H54 (cell line): ENCODE data around the gene GATD1.

Experiments used
- DNase-seq: peaks from one replicate; pipeline ENCODE4 v3.0.0; 2011; ENCODE audit warnings: low spot score, mixed read lengths; ENCODE audit not compliant: insufficient read length
- FAIRE-seq: peaks from 3 replicates; lab custom pipeline; 2011; peaks lifted over from hg19 to GRCh38; lab: Jason Lieb, UNC
- POLR2A ChIP-seq: IDR thresholded peaks from 2 replicates; pipeline ENCODE4 v1.6.1; 2011; ENCODE audit warnings: low read depth, mild to moderate bottlenecking, low read length

GATD1 gene

DNA sequence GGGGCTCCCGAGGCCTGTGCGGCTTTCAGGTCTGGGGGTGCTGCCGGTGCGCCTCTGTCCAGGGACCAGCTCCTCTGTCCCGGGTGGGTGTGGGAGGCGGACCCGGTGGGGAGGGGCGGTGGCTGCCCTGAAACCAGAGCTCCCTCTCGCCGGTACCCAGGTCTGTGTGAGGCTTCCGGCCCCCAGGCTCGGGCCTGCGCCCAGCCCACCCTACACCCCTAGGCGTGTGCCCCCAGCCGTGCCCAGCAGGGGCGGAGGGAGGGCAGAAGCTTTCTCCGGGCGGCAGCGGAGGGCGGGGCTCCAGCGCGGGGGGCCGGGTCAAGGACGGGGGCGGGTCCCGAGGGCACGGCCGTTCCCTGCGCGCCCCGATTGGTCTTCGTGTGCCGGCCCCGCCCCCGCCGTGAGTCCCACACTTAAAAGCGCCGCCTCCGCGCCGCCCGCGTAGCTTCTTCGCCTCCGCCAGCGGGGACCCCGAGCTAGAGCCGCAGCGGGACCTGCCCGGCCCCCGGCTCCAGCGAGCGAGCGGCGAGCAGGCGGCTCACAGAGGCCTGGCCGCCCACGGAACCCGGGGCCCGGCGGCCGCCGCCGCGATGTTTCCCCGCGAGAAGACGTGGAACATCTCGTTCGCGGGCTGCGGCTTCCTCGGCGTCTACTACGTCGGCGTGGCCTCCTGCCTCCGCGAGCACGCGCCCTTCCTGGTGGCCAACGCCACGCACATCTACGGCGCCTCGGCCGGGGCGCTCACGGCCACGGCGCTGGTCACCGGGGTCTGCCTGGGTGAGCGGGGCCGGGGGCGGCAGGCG is 42.0 kb upstream of the GATD1 start:
- DNase-seq (no peak), FAIRE-seq (no peak)
- TF ChIP-seq POLR2A: peak; percentile 81

DNA sequence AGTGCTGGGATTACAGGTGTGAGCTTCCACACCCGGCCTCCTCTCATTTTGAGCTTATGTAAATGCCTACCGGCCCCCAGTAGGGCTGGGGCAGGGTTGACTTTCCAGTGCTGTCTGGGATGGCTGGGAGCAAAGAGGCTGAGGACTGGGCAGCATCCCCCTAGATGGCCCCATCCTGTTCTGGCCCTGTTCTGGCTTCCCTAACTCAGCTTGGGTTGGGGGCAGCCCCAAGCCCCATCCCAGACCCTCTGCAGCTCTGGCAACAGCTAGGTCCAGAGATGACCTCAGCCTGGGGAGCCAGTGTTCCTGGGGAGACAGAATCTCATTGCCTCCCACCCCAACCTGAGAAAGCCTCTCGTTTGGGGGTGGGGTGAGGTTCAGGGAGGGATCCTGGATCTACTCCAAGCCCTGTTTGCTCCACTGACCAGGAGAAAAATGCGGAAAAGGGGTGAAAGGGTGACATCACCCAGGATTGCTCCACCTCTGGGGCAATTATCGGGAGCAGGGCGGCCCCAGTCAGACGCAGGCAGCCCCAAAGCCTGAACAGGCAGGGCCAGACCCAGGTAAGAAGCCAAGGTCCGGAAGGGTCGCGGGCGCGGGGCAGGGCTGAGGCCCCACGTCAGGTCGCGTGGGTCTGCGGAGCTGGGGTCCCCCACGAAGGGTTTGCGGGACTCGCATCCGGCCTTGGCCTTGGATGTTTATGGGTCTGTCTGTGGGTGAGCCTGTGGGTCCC is 41.3 kb upstream of the GATD1 start, which contains the start of gene PNPLA2:
TSS of gene PNPLA2 (plus strand) at position 519 of the 733 bp plus-strand sequence. CDS start 805 bp downstream, outside the sequence.
- FAIRE-seq (no peak), DNase-seq (no peak)
- no peak for TF ChIP-seq POLR2A

DNA sequence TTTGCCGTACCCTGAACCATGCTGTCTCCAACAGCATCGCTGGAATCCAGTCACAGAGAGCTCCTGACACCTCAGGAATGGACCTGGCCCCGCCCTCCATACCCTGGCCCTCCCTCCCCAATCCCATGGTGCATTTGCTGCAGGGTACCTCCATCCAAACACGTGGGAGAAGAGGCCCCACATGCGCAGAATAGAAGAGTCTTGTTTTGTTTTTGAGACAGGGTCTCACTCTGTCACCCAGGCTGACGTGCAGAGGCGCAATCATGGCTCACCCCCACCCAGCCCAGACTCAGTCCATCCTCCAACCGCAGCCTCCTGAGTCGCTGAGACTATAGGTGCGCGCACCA is 39.1 kb upstream of the GATD1 start:
- DNase-seq (no peak), FAIRE-seq (no peak)
- TF ChIP-seq POLR2A: no peak

DNA sequence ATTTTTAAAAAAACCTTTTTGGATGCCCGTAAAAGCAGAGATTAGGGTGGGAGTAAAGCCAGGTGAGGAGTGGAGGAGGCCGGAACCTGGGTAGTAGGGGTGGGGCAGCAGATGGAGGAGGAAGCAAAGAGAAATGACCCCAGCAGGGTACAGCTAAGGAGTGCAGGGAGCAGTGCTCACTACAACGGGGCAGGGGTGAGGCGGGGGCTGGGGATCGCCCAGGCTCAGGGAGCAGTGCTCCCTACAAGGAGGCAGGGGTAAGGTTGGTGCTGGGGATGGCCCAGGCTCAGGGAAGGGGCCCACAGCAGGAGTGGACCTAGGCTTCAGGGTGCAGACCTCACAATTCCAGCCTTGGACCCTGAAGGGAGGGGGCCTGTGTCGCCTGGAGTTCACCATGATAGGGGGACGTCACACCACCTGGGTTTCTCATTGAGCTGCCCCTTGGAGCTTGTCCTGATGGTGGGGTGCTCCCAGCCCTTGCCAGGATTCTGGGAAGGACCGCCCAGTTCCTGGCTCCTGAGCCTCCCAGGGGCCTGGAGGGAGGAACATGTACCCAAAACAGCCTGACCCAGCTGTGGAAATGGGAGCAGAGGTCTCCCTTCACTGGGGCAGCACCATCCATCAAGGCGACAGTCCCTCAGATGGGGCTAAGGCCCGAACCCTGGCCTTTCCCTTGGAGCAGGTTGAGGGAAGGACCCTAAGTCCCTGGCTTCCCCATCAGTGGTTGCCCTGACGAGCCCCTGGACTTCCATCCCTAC is 38.6 kb upstream of the GATD1 start:
- TF ChIP-seq POLR2A: no peak
- no peak for DNase-seq
- no peak for FAIRE-seq

DNA sequence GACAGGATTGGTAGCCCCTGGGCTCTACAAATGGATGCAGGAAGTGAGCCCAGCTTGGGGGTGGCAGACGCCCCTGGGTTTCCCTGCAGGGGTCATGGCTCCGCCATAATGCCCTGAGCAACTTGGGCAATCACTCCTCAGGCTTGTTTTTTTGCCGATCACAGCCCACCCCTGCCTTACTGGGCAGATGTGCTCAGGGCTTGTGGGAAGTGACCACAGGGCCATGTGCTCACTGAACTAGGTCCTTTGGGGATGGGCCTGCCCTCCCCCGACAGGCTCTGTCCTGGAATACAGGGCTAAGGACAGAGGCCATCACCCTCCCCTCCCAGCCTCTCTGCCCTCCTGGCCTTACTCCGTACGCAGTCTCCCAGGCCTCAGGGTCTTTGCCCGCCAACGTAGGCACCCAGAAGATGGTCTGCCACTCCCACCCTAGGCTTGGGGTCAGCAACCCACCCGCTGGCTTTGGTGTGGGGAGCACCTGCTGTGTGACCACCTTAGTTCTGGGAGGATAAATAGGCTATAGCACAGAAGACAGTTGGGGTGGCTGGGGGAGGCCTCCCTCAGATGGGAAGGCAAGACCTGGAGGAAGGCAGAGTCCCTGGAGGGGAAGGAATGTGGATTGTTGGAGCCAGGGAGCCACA is 36.3 kb upstream of the GATD1 start:
- DNase-seq (no peak), FAIRE-seq (no peak)
- TF ChIP-seq POLR2A: no peak

DNA sequence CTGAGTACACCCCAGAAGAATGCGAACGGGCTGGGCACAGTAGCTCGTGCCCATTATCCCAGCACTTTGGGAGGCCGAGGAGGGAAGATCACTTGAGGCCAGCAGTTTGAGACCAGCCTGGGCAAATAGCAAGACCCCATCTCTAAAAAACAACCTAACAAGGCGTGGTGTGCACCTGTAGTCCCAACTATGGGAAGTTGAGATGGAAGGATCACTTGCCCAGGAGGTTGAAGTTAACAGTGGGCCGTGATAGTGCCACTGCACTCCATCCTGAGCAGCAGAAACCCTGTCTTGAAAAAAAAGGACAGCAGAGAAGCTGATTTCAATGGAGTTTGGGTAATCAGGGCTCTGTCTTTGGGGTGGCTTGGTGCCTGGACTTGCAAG is 35.8 kb upstream of the GATD1 start:
- DNase-seq (no peak), FAIRE-seq (no peak)
- no peak for TF ChIP-seq POLR2A

DNA sequence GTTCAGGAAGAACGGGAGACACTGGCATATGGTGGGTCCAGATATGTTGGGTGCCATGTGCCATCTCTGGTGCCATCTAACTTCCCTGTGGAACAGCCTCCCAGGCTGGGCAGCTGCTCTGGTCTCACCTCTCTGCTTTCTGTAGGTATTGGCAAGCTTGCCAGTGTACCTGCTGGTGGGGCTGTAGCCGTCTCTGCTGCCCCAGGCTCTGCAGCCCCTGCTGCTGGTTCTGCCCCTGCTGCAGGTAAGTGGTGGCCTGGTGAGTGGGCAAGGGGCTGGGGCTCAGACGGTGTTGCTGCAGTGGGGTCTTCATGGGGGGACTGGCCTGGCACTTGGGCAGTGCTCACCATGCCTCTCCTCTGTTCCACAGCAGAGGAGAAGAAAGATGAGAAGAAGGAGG is 35.1 kb upstream of the GATD1 start:
- TF ChIP-seq POLR2A: no peak

DNA sequence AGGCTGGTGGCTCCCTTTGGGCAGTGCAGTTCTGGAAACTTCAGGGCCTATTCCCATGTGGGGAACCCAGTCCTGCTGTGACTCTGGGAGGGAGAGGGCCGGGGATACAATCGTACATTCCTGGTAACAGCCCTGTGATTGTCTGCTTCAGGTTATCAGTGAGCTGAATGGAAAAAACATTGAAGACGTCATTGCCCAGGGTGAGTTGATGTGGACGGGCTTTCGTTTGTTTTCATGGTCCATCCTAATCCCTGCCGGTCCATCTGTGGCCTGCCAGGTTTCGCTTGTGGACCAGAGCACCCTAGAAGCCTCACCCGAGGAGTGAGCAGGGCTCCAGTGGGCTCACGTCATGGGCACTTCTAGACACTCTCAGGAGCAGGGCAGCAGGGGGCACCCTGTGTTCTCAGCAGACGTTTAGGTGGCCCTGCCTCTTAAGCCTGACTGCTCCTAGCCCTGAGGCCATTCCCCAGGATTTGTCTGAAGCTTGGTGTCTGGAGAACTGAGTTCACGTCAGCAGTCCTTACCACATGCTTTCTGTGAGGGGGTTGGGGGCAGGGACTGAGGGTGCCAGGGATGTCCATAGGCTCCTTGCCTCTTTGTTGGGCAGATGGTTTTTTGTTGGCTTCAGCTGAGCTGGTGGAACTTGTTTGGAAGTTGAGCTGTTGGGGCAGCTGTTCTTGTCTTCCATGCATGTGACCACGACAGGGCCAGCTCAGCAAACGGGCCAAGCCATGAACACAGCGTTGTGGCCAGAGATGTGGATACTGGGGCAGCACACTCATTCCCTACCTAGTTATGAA is 34.4 kb upstream of the GATD1 start:
- DNase-seq: no peak
- no peak for TF ChIP-seq POLR2A
- no peak for FAIRE-seq

More for the DNA sequence above, 35.1 kb upstream of the GATD1 start:
- FAIRE-seq: no peak
- DNase-seq: no peak

DNA sequence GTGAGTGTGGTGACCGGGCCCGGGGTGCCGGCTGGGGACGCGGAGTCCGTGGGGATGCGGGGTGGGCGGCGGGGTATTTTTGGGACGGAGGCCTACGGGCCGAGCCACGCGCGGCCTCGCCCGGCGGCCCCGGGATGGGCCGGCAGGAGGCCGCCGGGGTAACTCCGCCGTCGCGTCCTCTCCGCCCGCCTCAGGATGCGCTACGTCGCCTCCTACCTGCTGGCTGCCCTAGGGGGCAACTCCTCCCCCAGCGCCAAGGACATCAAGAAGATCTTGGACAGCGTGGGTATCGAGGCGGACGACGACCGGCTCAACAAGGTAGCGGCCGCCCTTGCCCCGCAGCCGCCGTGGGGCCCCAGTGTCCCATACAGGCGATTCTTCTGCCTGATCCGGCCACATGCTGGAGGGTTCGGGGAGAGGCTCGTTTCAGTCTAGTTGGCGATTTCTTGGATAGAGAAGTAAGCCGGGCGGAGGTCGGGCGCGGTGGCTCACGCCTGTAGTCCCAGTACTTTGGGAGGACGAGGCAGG is 32.8 kb upstream of the GATD1 start:
- TF ChIP-seq POLR2A: no peak
- DNase-seq (no peak), FAIRE-seq (no peak)

DNA sequence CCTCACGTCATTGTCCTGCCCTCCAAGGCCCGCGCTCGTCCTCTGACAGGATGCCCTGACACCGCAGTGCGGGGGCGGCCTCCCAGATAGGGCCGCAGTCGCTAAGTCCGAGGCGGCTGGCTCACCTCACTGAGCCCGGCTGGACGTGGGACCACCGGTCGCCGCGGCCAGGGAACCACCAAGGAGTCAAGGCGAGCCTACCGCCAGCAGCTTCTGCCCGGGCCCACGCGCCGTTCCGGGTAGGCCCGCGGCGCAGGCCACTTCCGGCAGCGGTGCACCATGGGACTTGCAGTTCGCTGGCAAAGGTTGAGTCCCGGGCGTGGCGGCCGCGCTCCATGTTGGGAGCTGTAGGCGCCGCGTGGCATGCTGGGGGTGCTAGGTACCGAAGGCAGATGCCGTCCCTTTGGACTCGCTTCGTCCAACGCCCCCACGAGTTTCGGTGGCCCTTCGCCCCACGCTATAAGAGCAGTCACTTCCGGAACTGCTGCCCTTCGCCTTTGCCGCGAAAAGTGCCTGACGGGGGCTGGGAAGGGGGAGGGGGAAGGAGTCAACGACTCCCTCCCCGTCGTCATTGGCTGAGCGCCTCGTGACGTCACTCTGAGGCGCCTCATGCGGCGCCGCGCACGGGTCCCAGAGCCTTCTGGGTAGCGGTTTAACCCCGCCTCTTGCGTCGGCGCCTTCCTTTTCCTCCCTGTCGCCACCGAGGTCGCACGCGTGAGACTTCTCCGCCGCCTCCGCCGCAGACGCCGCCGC is 32.2 kb upstream of the GATD1 start, which contains the start of gene RPLP2:
TSS of gene RPLP2 (plus strand) at position 681 of the 753 bp plus-strand sequence. CDS start 268 bp downstream, outside the sequence.
- FAIRE-seq (no peak), DNase-seq (peak; percentile 92)
- peak; percentile 85 for TF ChIP-seq POLR2A

DNA sequence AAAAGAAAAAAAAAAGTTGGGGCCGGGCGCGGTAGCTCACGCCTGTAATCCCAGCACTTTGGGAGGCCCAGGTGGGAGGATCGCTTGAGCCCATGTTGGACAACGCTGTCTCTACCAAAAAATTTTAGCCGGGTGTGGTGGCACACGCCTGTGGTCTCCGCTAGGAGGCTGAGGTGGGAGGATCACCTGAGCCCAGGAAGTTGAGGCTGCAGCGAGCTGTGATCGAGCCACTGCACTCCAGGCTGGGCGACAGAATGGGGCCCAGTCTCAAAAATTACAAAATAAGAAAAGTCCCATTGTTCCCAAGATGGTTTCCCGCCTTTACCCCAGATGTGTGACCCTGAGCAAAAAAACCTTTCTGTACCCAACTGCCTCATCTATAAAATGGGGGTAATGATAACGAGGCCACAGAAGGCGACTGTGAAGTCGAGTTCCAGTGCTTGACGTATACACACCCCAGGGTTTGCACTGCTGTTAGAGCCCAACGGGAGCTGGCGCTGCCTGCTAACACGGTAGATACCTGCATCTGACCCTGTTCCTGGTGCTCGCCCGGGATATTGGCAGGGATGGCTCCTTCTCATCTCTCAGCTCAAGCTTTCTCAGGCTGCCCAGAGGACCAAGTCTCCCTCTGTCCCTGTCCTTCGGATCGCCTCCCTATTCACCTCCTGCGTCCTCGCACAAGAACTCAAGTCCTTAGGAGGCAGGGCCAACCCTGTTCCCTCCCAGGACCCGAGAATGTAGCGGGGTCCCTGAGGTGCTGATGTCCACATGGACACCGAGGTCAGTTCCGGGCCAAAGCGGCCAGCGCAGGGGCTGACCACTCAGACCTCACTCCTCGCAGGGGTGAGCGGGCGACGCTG is 31.4 kb upstream of the GATD1 start:
- no peak for TF ChIP-seq POLR2A
- FAIRE-seq (no peak), DNase-seq (peak; percentile 90)
